ENCODE results near the gene AP5S1. TPM values are rescaled to one million over a fixed set of nuclear protein-coding genes. Genes with fewer than 3 reads are reported as not detected.

AP5S1 gene
- total and polyA plus RNA-seq, 2 of the 13 experiments (the other 11 are each of a cell fraction or from before 2014, with no cell fraction given), result 7.9 to 23.2 TPM

DNA sequence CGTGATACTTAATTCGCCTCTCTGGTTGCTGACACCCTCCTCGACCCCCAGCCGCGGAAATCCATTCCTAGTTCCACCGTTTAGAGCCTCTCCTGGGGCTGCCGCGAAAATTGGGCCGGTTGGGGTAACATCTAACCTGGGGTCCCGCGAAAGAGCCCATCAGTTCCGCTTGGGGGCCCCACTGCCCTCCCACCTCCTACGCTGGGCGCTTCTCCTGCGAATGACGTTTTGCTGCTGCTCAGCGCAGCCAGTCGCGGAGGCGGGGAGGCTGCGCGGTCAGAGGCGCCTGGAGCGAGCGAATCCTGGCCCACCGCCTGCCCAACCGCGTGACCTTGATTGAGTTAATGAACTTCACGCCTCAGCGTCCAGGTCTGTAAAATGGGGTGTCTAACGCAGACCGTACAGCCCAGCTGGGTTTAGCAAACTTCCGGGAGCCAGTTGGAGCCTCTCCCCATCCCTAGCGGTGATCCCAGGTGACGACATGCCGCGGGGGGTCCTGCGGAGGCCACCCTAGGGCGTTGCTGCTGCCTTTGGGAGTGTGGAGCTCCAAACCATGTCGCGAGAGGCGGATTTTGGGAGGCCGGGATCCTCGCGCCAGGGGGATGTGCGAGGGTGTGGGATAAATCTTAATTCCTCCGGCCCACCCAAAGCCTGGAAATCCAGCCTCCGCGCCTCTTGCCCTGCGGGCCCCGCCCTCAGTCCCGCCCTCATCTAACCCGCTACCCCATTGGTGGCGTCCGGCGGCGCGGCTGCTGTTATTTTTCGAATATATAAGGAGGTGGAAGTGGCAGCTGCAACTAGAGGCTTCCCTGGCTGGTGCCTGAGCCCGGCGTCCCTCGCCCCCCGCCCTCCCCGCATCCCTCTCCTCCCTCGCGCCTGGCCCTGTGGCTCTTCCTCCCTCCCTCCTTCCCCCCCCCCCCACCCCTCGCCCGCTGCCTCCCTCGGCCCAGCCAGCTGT is 24.6 kb upstream of the AP5S1 start, which contains the start of gene CDC25B (continued):
- TF ChIP-seq POLR2G (IDR thresholded peaks at IDR 0.05; ENCODE audit: low read depth, low read length) (peak; percentile 82), BHLHE40 (IDR thresholded peaks at IDR 0.05; ENCODE audit: low read length) (no peak), GZF1 (CRISPR knock-in tag; IDR thresholded peaks at IDR 0.05) (no peak; the same call in 1 of the 2 replicates), TFDP1 (CRISPR knock-in tag; IDR thresholded peaks at IDR 0.05; ENCODE audit: borderline replicate concordance) (peak; percentile 94), PHF21A (CRISPR knock-in tag; IDR thresholded peaks at IDR 0.05) (peak; percentile 38; the same call in 1 of the 2 replicates), FOXO1 (CRISPR knock-in tag; IDR thresholded peaks at IDR 0.05) (no peak), ZSCAN31 (CRISPR knock-in tag; IDR thresholded peaks at IDR 0.05; ENCODE audit: low read depth) (peak; percentile 66; the same call in 1 of the 2 replicates), CC2D1A (CRISPR knock-in tag; IDR thresholded peaks at IDR 0.05) (no peak), ZNF234 (CRISPR knock-in tag; conservative IDR thresholded peaks at IDR 0.05) (no peak), SP2 (CRISPR knock-in tag; IDR thresholded peaks at IDR 0.05) (peak; percentile 51), PBX2 (CRISPR knock-in tag; IDR thresholded peaks at IDR 0.05) (no peak), PITX1 (CRISPR knock-in tag; IDR thresholded peaks at IDR 0.05) (peak; percentile 86), GATA4 (IDR thresholded peaks at IDR 0.05; ENCODE audit: borderline replicate concordance, low read depth) (no peak), SUZ12 (IDR thresholded peaks at IDR 0.05; ENCODE audit: low read depth, low read length) (no peak), NAIF1 (CRISPR knock-in tag; IDR thresholded peaks at IDR 0.05; ENCODE audit: borderline replicate concordance) (peak; percentile 53; the same call in 1 of the 2 replicates), ZNF772 (CRISPR knock-in tag; IDR thresholded peaks at IDR 0.05) (no peak), ZSCAN12 (CRISPR knock-in tag; IDR thresholded peaks at IDR 0.05) (0 out of 2 replicates have a peak, but pooled peaks have one; percentile 20), AKAP8 (CRISPR knock-in tag; IDR thresholded peaks at IDR 0.05) (no peak), CENPX (CRISPR knock-in tag; IDR thresholded peaks at IDR 0.05) (no peak), ZNF615 (CRISPR knock-in tag; IDR thresholded peaks at IDR 0.05; ENCODE audit: borderline replicate concordance) (no peak), RERE (CRISPR knock-in tag; IDR thresholded peaks at IDR 0.05; ENCODE audit: low read depth) (no peak), ZNF12 (CRISPR knock-in tag; IDR thresholded peaks at IDR 0.05) (no peak), ZFP37 (CRISPR knock-in tag; IDR thresholded peaks at IDR 0.05; ENCODE audit: borderline replicate concordance) (peak; percentile 42; the same call in 1 of the 2 replicates)

Measured in HepG2 (cell line).